COLO668 (cell line): ENCODE results near the gene PLB1.
A peak's percentile ranks its signal among the peaks of the same experiment; 100 is the strongest.
"Not testable (repeated sequence)": the region's sequence is repeated elsewhere in the genome, so short reads cannot be mapped to it uniquely, and the experiment has no call there.

Experiments
- DNase-seq: peaks from one replicate; lab custom pipeline; 2025; ENCODE audit not compliant: unreplicated experiment; lab: John Stamatoyannopoulos, UW

Gene PLB1

DNA sequence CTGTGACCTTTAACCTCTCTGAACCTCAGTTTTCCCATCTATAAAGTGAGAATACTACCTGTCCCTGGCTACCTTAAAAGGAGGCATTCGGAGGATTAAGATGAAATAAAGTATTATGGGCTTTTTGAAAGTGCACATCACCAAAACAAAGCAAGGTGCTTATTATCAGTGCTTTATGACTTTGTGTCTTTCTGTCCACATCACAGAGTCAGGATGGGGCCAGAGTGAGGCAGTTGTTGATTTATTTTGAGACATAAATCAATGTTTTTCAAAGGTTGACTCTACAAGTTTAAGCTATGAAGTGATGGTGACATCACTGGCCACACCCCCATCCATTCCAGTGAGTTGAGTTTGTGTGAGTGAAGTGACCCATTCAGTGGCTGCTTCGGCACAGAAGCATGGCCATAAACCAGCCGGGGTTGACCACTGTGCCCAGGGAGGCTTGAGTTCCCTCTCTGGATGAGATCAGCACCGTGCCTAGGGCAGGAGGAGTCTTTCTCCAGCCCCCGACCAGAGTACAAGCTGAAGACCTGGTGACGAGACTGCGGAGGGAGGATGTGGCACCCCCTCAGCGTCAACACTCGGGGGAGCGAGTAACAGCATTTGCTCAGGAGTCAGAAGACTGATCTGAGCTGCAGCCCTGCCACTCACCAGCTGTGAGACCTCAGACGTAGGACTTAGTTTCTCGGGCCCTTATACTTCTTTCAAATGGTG is 166.8 kb downstream of the PLB1 start:
- DNase-seq: no peak

DNA sequence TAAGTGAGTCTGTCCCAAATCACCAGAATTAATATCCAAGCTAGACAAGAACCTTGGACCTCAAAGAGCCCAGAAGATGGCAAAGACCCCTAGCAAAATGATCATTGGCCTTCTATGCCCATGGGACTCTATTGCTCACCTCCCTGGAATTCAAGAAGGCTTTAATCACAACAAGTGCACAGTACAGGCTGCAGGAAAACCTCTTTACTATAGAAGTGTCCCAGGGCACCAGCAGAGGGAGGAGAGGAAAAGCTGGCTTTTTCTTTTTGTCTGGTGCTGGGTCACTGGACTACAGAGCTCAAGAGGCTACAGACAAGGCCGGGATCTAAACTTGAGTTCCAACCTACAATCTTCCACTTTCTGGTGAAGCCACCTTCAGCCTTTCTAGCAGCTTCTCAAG is 167.5 kb downstream of the PLB1 start:
- no peak for DNase-seq

DNA sequence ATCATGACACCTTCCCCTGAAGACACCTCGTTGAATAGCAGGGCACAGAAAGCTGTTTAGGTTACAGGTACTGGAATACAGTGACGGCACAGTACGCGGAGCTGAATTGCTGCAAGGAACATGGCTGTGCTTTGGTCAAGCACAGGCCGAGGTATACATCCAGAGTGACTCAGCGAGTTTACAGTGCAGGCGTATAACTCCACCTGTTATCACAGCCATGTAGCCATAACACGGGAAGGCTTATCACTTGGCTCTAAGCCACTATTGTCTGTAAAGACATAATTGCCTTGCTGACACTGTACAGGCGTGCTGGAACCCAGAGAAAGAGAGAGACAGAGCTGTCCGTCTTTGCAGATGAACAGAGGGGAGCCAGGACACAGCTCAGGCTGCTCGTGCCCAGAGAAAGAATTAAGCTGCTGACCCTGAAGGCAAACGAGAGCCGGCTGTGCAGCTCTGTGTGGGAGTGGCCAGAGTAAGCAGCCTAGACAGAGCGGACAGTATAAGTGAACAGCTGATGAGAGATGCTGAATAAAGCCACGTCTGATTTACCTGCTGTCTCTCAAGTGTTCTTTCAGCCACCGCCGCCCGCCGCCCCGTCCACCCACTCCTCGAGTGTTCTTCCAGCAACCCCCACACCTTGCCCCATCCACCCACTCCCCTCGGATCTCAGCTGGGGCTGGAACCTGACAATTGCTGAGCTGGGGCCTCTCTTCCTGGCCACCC is 168.4 kb downstream of the PLB1 start:
- DNase-seq: peak; percentile 23

DNA sequence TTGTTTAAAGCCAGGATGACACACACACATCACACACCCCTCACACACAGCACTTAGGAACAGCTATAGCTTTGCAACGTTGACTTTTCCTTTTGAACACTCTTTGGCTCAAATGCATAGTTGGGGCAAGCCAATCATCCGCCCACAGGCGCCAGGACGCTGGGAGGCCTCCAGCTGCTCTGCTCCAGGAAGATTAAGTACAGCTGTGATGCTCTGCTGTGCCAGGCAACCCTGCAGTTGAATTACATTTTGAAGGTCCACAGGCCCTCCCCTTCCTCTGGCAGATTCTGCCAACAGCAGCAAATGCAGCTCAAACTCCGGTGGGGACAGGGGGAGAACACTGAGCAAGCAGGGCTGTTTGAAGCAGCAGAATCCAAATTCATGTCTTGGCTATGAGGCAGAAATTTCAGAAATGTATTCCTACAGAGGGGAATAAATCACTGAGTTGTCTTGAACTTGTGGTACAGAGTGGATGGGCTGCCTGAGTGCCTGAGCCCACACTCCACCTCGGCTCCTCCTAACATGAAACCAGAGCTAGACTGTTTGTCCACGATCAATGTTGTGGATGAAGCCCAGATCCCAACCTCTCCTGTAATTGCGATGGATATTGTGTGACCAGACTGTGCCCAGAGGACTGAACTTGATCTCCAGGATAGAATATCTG is 169.3 kb downstream of the PLB1 start:
- DNase-seq: peak; percentile 14

DNA sequence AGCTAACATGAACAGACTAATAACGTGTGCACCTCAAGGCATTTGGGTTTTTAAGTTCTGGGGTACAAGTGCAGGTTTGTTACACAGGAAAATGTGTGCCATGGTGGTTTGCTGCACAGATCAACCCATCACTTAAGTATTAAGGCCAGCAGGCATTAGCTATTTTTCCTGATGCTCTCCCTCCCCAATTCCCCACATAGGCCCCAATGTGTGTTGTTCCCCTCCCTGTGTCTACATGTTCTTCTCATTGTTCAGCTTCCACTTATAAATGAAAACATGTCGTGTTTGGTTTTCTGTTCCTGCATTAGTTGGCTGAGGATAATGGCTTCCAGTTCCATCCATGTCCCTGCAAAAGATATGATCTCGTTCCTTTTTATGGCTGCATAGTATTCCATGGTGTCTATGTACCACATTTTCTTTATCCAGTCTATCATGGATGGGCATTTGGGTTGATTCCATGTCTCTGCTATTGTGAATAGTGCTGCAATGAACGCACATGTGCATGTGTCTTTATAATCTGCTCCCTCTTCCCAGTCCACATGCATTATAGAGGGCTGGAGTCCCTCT is 170.0 kb downstream of the PLB1 start:
- not testable (repeated sequence) for DNase-seq

DNA sequence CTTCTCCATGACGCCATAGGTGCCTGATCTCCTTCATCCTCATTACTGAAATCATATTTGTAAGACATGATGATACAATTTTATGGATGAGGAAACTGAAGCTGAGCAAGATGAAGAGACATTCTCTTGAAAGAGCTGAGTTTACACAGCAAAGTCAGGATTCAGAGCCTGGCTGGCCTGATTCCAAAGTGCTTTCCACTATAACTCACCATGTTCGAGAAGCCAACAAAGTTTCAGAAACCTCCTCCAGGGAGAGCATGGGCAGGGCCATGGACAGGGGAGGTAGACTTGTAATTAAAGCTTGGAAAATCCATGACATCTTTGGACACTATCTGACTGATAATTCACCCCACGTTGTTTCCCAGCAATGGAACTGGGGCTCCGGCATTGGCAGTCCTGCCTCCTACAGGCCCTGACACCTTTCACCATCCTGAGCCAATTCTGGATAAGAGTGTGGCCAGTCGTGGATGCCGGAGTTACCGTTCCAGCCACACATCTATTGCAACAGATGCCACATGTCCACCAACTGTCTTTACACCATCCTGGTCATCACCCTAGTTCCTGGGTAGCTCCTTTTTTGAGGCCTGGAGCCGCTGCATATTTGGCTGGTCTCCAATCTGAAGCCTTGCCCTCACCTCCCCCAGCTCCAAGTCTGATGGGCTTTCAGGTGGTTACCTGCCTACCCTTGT is 170.8 kb downstream of the PLB1 start:
- DNase-seq: no peak

DNA sequence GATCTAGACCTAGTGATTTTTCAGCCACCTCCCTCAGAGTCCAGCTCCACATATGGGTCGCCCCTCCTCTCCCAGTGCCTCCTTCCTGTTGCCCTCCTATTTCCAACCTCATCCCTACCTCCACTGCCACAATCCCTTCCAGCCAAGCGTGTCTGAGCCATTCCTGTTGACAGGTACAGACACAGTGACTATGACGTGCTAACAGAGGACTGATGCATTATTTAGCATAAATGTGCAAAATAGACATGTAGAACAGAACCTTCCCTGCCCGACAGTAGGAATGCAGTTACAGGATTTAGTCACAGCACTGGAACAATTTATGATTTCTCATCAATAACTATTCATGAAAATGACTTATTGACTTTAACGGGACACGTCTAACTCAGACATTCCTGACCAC is 171.4 kb downstream of the PLB1 start:
- DNase-seq: no peak

DNA sequence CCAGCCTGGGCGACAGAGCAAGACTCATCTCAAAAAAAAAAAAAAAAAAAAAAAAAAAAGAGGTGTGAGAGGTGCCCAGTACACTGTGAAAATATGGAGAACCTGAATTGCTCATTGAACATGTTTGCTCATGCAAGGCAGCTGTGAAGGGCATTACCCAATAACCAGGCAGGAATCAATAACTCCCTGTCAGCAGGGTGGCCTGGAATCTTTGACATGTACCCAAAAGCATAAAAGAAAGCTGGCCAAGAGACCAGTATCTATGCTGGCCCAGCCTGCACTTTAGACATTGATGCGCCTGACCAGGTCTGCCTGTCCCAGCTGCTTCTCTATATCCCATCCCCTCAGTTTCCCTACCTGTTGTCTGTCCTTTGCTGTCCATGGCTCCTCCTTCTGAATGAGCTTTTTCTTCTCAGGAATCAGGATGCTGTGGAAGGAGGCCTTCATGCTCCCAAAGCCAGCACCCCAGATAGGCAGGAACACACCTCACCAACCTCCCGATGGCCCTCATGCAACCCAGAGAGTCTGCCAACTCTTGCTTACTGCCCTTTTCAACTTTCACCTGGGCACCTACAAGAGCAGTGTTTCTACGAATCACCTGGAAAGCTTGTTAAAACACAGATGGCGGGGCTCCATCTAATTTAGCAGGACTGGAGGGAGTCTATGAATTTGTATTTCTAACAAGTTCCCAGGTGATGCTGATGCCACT is 172.4 kb downstream of the PLB1 start:
- no peak for DNase-seq

DNA sequence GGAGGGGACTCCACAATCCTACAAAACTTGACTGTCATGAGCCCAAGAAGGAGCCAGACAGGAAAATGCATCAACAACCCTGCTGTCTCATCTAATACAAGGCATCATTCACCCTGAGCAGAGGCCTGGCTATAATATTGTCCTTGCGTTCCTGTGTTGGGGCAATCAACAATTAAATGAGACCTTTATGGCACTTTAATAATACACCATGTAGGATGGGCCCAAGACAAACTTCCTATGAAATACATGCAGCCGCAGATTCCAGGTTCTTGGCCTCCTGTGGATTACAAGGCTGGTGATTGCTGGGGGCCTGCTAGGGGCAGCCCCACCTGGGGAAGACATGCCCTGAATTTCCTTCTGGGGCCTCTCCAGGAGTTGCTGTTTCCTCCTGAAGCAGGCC is 173.0 kb downstream of the PLB1 start:
- DNase-seq: no peak

DNA sequence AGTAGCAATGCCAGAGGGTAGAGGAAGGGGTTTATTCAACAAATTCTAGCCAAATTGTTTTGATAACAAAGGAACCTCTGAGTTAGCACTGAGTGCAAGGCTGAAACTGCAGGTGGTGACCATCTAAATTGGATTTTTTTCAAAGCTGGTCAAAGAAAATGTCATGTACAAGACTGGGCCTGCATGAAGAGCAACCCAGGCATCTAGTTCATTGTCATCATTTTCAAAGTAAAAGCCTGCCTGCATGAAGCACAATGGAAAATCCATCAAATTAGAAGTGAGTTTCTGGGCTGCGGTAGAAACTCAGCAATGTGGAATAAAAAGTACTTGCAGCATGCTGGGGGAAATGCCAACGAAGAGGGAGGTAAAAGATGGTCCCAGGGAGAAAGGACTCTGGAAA is 175.0 kb downstream of the PLB1 start:
- no peak for DNase-seq

DNA sequence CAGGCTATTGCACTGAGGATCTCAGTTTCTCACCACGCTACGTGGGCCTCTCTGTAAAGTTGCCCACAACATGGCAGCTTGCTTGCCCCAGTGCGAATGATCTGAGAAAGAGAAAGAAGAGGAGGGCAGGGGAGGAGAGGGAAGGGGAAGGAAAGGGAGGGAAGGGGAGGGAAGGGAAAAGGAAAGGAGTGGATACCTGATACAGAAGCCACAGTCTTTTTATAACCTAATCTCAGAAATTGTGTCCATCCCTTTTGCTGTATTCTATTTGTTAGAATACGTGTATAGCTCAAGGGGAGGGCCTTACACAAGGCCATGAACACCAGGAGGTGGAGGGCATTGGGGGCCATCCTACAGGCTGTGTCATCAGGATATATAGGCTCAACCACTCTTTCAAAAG is 177.5 kb downstream of the PLB1 start:
- DNase-seq: no peak

DNA sequence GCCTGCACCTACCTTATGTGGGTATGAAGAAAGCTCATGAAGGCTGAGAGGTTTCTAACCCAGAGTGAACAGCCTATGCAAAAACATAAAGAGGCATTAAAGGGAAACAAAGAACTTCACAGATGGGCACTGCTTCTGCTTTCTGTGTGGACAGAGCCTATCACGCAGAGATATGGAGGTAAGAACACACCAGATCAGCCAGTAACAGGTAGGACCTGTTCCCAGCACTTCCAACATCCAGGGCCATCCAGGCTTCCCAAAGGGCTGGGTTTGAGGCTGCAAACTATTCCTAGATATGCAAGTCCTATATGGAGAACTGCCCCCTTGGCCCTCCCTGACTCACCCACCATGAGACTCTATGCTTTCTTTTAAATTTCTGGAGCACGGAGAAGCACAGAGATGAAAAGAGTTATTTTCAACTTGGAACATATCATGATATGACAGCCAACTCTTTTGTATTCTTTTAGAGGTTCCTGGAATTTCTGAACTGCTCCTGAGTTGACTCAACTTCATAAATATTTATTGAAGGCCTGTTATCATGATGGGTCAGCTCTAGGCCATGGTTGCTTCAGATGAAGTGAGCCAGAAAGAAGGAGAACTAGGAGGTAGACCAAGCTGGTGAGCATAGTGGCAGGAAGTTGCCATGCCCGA is 178.3 kb downstream of the PLB1 start:
- no peak for DNase-seq

DNA sequence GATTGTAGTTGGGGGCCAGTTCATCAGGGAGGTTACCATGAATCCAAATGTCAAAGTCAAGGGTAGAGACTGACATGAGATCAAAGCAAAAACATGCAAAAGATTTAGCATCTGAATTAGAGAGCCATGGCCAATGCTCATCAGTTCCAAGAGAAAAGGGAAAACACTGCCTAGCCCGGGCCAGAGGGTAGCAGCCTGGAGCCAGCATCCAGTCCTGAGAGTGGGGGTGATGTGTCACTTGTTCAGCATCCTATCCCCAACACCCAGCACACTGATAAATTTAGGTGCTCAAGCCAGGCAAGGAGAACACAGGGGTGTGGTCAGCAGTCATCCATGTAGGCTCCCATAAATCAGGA is 178.8 kb downstream of the PLB1 start:
- DNase-seq: no peak

DNA sequence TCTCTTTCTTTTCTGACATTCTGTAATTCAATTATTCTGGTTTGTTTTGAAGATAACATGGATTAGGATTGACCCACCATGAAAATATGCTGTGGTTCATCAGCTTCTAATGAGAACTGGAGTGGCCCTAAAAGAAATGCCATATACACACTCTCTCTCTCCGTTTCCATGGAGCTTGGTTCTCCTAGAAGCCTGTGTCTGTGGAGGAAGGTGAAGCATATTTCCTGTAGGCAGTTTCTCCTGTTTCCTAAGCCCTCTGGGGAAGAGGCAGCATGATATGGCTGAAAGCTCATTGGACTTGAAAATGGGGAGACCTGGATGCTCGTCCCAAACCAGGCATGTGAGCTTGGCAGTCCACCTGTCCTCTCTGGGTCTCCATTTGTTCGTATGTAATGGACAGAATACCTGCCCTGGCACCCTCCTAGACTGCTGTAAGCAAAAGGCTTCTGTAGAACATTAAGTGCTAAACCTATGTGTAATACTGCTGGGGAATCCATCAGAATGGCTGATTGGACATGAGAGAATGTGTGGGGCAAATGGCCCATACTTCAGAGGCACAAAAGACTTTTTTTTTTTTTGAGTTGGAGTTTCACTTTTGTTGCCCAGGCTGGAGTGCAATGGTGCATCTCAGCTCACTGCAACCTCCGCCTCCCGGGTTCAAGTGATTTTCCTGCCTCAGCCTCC is 180.4 kb downstream of the PLB1 start:
- no peak for DNase-seq

DNA sequence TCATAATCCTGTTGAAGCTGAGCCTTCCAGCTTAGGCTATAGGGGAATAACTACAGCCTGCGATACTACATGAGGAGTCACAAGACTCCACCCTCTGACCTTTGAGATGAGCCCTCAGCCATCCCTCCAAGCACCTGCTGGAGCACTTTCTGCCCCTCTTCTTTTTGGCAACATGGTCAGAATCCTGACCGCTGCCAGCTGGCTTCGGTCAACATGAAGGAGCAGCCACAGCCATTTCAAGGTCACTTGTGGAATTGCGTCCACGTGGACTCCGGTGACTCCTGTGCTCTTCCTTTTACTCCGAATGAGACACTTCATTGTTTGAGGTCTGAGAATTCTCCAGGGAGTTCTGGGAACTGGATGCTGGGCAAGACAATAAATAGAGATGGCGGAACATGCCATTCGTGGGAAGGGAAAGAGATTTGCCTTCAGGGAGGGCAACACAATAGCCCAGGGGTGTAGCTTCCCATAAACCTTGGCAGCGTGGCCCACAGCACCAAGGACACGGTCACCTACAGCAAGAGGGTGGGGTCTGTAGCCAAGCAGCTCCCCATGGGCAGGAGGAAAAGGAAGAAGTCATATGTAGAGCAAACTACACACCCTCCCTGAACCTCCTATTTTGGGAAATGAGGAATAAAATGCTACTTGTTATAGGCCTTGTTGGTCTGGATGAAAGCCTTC is 182.5 kb downstream of the PLB1 start:
- DNase-seq: no peak

DNA sequence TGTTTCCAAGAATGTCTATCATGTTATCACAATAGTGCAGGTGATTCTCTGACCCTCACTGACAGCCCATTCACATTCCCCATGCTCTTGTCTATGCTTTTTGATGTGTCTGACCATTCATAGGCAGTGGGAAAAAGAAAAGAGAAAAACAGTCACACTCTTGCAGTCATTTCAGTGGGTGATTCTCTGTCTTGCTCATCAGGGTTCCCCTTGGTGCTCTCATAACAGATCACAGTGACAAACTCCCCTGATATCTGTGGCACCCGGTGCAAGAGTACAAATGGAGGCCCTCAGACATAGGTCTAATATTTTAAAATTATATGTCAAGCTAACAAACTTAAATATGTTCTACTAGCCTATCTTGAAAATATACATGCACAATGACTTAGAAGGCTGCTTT is 183.1 kb downstream of the PLB1 start:
- DNase-seq: no peak

DNA sequence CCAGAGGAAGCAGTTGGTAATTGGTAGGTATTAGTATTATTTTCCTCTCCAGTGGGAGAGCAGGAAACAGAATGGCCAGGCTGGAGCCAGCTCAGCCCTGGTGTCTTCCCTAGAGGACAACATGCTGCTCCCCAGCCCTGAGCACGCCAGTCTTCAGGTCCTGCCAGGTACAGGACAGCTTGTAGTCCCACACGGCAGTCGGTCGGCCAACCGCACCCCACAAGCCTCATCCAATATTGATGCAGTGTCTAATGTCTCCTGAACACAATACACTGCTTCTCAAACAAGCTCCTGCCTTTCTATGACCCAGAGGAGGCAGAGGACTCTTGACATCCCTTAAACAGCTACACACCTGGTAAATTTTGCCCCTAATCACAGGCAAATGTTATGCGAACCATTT is 184.8 kb downstream of the PLB1 start:
- DNase-seq: peak; percentile 20

DNA sequence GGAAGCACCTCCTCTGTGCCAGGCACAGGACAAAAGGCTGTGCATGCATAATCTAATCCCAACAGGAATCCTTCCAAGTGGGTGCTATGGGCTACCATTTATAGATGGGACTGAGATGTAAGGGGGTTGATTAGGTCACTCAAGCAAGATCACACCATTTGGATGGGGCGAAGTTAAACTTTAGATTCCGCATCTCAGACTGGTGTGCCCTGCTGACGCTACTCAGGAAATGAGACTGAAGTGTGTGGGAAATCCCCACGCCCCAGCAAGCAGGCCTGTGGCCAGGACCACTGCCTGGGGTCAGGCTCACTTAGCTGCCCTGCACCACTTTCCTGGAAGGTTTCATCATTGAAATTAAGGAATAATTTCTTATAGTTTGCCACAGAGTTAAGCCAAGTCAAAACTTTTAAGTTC is 185.3 kb downstream of the PLB1 start:
- peak; percentile 20 for DNase-seq

DNA sequence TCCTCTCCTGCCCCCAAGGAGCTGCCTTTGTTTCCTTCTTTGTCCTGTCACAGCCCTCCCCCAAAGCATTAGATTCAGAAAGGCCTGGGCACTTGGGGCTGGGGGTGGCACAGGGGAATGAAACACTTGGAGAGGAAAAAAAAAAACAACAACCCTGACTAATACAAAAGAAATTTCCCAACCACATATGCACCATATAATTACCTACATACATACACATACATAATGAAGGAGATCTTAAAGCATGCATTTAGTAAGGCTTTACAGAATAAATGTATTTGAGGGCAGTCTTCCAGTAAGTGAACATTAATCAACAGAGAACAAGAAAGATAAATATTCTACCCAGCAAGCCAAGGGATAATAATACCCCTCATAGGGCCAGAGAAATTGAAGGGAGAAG is 185.7 kb downstream of the PLB1 start:
- DNase-seq: no peak
